Lung (tissue), 12 donors: ENCODE data around the gene TMEM171. TPM values are rescaled to one million over a fixed set of nuclear protein-coding genes. Genes with fewer than 3 reads are reported as not detected.

ENCODE experiments used
- ATAC-seq: fragments of 200-7000 bp; cut with Tn5 transposase; one replicate; pipeline ENCODE4 v1.9.1; 2020; ENCODE audit warnings: moderate number of reproducible peaks; ENCODE audit not compliant: insufficient read depth, low FRiP score
- DNase-seq, 3 donors: peaks; one replicate each; pipeline ENCODE4 v3.0.0-alpha.2; 2013 to 2017
- H3K27ac ChIP-seq, 2 donors: one replicate each; pipeline ENCODE4 v1.5.1; 2013; ENCODE audit warnings: mild to moderate bottlenecking in 2 of 2, moderate library complexity in 2 of 2, control low read depth in 1 of 2, inconsistent platforms in 1 of 2, low read depth in 1 of 2, low read length in 1 of 2
- H3K27me3 ChIP-seq, 3 donors: one replicate each; pipeline ENCODE4 v1.5.1; 2013; ENCODE audit warnings: low read length in 2 of 3; ENCODE audit not compliant: control insufficient read depth in 3 of 3, insufficient read depth in 3 of 3
- H3K36me3 ChIP-seq, 4 donors: one replicate each; pipeline ENCODE4 v1.5.1; 2013; ENCODE audit warnings: low read length in 4 of 4, mild to moderate bottlenecking in 1 of 4, moderate library complexity in 1 of 4; ENCODE audit not compliant: control insufficient read depth in 4 of 4, insufficient read depth in 4 of 4
- H3K4me1 ChIP-seq, 5 donors: one replicate each; pipeline ENCODE4 v1.5.1; 2013; ENCODE audit warnings: low read length in 5 of 5, mild to moderate bottlenecking in 2 of 5, moderate library complexity in 1 of 5; ENCODE audit not compliant: control insufficient read depth in 5 of 5, insufficient read depth in 5 of 5
- H3K4me3 ChIP-seq: one replicate; pipeline ENCODE4 v1.5.1; 2013; ENCODE audit warnings: mild to moderate bottlenecking, control low read depth, moderate library complexity
- H3K9ac ChIP-seq, 2 donors: one replicate each; pipeline ENCODE4 v1.5.1; 2013; ENCODE audit warnings: low read length in 2 of 2, control low read depth in 1 of 2; ENCODE audit not compliant: insufficient read depth in 1 of 2
- H3K9me3 ChIP-seq, 4 donors: one replicate each; pipeline ENCODE4 v1.5.1; 2013; ENCODE audit warnings: low read length in 3 of 4, mild to moderate bottlenecking in 1 of 4, moderate library complexity in 1 of 4; ENCODE audit not compliant: control insufficient read depth in 4 of 4, insufficient read depth in 3 of 4
- CTCF ChIP-seq: IDR thresholded peaks from 2 replicates; pipeline ENCODE4 v1.5.1; 2012; ENCODE audit warnings: mild to moderate bottlenecking; ENCODE audit errors: control extremely low read depth, extremely low read depth
- WGBS, 2 donors: extraction: QIAGEN DNeasy Blood & Tissue Kit; methylation state at CpG; one replicate each; pipeline ENCODE4 v1.1.7; 2013; 5-methylcytosine and 5-hydroxymethylcytosine counted together
- polyA plus RNA-seq, 2 donors: library from polyadenylated mRNA; stranded (reverse); fragments of 200-250 nt; gene quantifications; one replicate each; pipeline ENCODE4 v1.2.1, GENCODE V29; 2013
- total RNA-seq, 2 donors: library from RNA; depleted of rRNA in 1 of 2; stranded (reverse); fragments of >200 nt in 1 of 2; gene quantifications; one replicate each; pipeline ENCODE4 v1.2.1, GENCODE V29; 2014 to 2021
- donor health status: control.
- donor health status: control.
- donor health status: Bipolar disorder and iron deficiency.
- donor health status: healthy.
- donor health status: DM: yes; HTN: yes; CAD: no.

TMEM171 gene
- total and polyA plus RNA-seq, 4 donors = 0.16 to 0.86 (median 0.44) TPM

GRCh38 chr5:73106335-73106734, 14.0 kb upstream of the TMEM171 start:
- DNase-seq (no peak), ATAC-seq (no peak)
- Histone ChIP-seq H3K4me1 (no peaks in the 10 kb centered on the region), H3K36me3 (no peaks in the 10 kb centered on the region), H3K9me3 (no peaks in the 10 kb centered on the region), H3K27me3 (peaks cover 0 to 2% (median 0%) of the 10 kb centered on the region in 3 donors), H3K9ac (no peak overlapping the region), H3K4me3 (no peak overlapping the region), H3K27ac (no peak overlapping the region)
- no peak for TF ChIP-seq CTCF

GRCh38 chr5:73110190-73110589, 10.2 kb upstream of the TMEM171 start:
- no peaks in the 10 kb centered on the region for H3K9me3 ChIP-seq
- ATAC-seq (no peak), DNase-seq (no peak)
- no peaks in the 10 kb centered on the region for H3K36me3 ChIP-seq
- TF ChIP-seq CTCF = no peak
- WGBS, 2 donors = 65 to 80% methylated on average over 1 of the region's 1 CpG
- no peak overlapping the region for H3K4me3 ChIP-seq
- no peak overlapping the region for H3K9ac ChIP-seq
- H3K27me3 ChIP-seq = peaks cover 0 to 2% (median 0%) of the 10 kb centered on the region in 3 donors
- no peaks in the 10 kb centered on the region for H3K4me1 ChIP-seq
- no peak overlapping the region for H3K27ac ChIP-seq

GRCh38 chr5:73111536-73111935, 8.8 kb upstream of the TMEM171 start:
- peaks cover 0 to 4% (median 0%) of the 10 kb centered on the region in 3 donors for H3K27me3 ChIP-seq
- 88 to 91% methylated on average over 1 of the region's 1 CpG for WGBS, 2 donors
- no peaks in the 10 kb centered on the region for H3K4me1 ChIP-seq
- ATAC-seq (no peak), DNase-seq (no peak)
- no peak overlapping the region for H3K4me3 ChIP-seq
- no peak overlapping the region for H3K27ac ChIP-seq
- no peaks in the 10 kb centered on the region for H3K36me3 ChIP-seq
- H3K9me3 ChIP-seq = peaks cover 0 to 2% (median 0%) of the 10 kb centered on the region in 4 donors
- H3K9ac ChIP-seq = no peak overlapping the region
- TF ChIP-seq CTCF = no peak

GRCh38 chr5:73112359-73112758, 8.0 kb upstream of the TMEM171 start:
- TF ChIP-seq CTCF = no peak
- H3K9me3 ChIP-seq = peaks cover 0 to 3% (median 0%) of the 10 kb centered on the region in 4 donors
- 54 to 82% methylated on average over 1 of the region's 1 CpG for WGBS, 2 donors
- H3K4me3 ChIP-seq = no peak overlapping the region
- H3K27me3 ChIP-seq = peaks cover 0 to 10% (median 0%) of the 10 kb centered on the region in 3 donors
- H3K27ac ChIP-seq = no peak overlapping the region
- H3K4me1 ChIP-seq = no peaks in the 10 kb centered on the region
- H3K36me3 ChIP-seq = no peaks in the 10 kb centered on the region
- no peak for DNase-seq
- no peak for ATAC-seq
- no peak overlapping the region for H3K9ac ChIP-seq
